HG03135 (cell line): ENCODE measurements around the gene MRC2.
"Not testable (repeated sequence)": the region's sequence is repeated elsewhere in the genome, so short reads cannot be mapped to it uniquely, and the experiment has no call there.

Source experiments
- ATAC-seq: cut with Tn5 transposase; IDR thresholded peaks from one replicate; pipeline ENCODE4 v1.9.1; 2021; ENCODE audit warnings: mild to moderate bottlenecking, moderate library complexity; ENCODE audit not compliant: unreplicated experiment

MRC2 gene

GRCh38 chr17:62627219-62627903 is at the start of gene MRC2:
Gene MRC2 (plus strand): TSS chr17:62627670. CDS start chr17:62627803, 133 bp downstream.
- no peak for ATAC-seq

GRCh38 chr17:62578757-62579487 is 48.5 kb upstream of the MRC2 start:
- no peak for ATAC-seq

GRCh38 chr17:62580947-62581346 is 46.5 kb upstream of the MRC2 start:
- no peak for ATAC-seq

GRCh38 chr17:62581764-62582163 is 45.7 kb upstream of the MRC2 start:
- no peak for ATAC-seq

- ATAC-seq, result no peak
These were observed 39.9 kb upstream of the MRC2 start for GRCh38 chr17:62587554-62587953.

GRCh38 chr17:62588109-62588508 is 39.4 kb upstream of the MRC2 start:
- no peak for ATAC-seq

GRCh38 chr17:62591333-62591732 is 36.1 kb upstream of the MRC2 start:
- no peak for ATAC-seq

GRCh38 chr17:62591822-62592221 is 35.6 kb upstream of the MRC2 start:
- ATAC-seq, result not testable (repeated sequence)

- ATAC-seq, result no peak
These were observed 35.0 kb upstream of the MRC2 start for GRCh38 chr17:62592341-62593099.

GRCh38 chr17:62595484-62595883 is 32.0 kb upstream of the MRC2 start:
- ATAC-seq, result no peak

GRCh38 chr17:62596662-62597061 is 30.8 kb upstream of the MRC2 start:
- no peak for ATAC-seq

GRCh38 chr17:62597150-62597549 is 30.3 kb upstream of the MRC2 start:
- ATAC-seq, result no peak

GRCh38 chr17:62597920-62598319 is 29.6 kb upstream of the MRC2 start:
- ATAC-seq, result no peak

GRCh38 chr17:62599964-62600657 is 27.4 kb upstream of the MRC2 start:
- no peak for ATAC-seq

- no peak for ATAC-seq
These were observed 26.7 kb upstream of the MRC2 start for GRCh38 chr17:62600805-62601204.

GRCh38 chr17:62601471-62601870 is 26.0 kb upstream of the MRC2 start:
- no peak for ATAC-seq

GRCh38 chr17:62603783-62604182 is 23.7 kb upstream of the MRC2 start:
- not testable (repeated sequence) for ATAC-seq

GRCh38 chr17:62605588-62605987 is 21.9 kb upstream of the MRC2 start:
- no peak for ATAC-seq

- ATAC-seq, result peak; percentile 83
These were observed 16.2 kb upstream of the MRC2 start for GRCh38 chr17:62611292-62611691.

GRCh38 chr17:62611728-62612127 is 15.7 kb upstream of the MRC2 start:
- ATAC-seq, result no peak

GRCh38 chr17:62612289-62612688 is 15.2 kb upstream of the MRC2 start:
- not testable (repeated sequence) for ATAC-seq
